K562 (cell line): ENCODE results near the gene BZW1.

Source experiments
- ARID2 ChIP-seq: fragments of 450-650 bp; IDR thresholded peaks from 2 replicates; pipeline ENCODE4 v1.6.1; 2017; ENCODE audit warnings: antibody characterized with exemption, mild to moderate bottlenecking
- CAMTA2 ChIP-seq: fragments of 250-450 bp; sonication (Bioruptor Pico); conservative IDR thresholded peaks from 2 replicates; pipeline ENCODE4 v1.5.1; 2022
- CCNT2 ChIP-seq: IDR thresholded peaks from 2 replicates; pipeline ENCODE4 v1.6.1; 2011; ENCODE audit warnings: borderline replicate concordance, low read depth, mild to moderate bottlenecking, moderate library complexity, mixed read lengths, low read length; ENCODE audit not compliant: insufficient read length; ENCODE audit errors: extremely low read depth
- CTCF ChIP-seq, 3 experiments: IDR thresholded peaks in 2 of 3; conservative IDR thresholded peaks in 1 of 3; 2 replicates each; pipeline ENCODE4 v1.5.1; 2011 to 2012; ENCODE audit warnings: low read length in 3 of 3, mild to moderate bottlenecking in 3 of 3, control low read depth in 2 of 3, improper control_type of control experiment in 1 of 3, inconsistent platforms in 1 of 3, low read depth in 1 of 3, mixed read lengths in 1 of 3, moderate library complexity in 1 of 3; ENCODE audit not compliant: insufficient read depth in 2 of 3
- EZH2 ChIP-seq: IDR thresholded peaks from 2 replicates; pipeline ENCODE4 v1.6.1; 2012; ENCODE audit warnings: low read depth, mild to moderate bottlenecking, inconsistent platforms, low read length, borderline replicate concordance
- MAZ ChIP-seq, 2 experiments: fragments of 450-650 bp in 1 of 2; sonication (generic) in 1 of 2; formaldehyde crosslinking; IDR thresholded peaks in 1 of 2; conservative IDR thresholded peaks in 1 of 2; 2 replicates each; pipeline versions ENCODE4 v1.4.0 to v1.5.0; 2020; ENCODE audit warnings: mild to moderate bottlenecking in 1 of 2, missing genetic modification reagents in 1 of 2
- MTF1 ChIP-seq: fragments of 250-450 bp; sonication (Bioruptor Pico); IDR thresholded peaks from 2 replicates; pipeline ENCODE4 v1.9.0; 2021; ENCODE audit warnings: moderate library complexity, mild to moderate bottlenecking, inconsistent platforms, borderline replicate concordance
- POLR2A ChIP-seq: fragments of 450-650 bp; conservative IDR thresholded peaks from 2 replicates; pipeline ENCODE4 v1.6.1; 2016
- SIN3A ChIP-seq, 2 experiments: fragments of 150-350 bp in 1 of 2; IDR thresholded peaks; 2 replicates each; pipeline ENCODE4 v1.6.1; 2011 to 2016; ENCODE audit warnings: borderline replicate concordance in 2 of 2, low read depth in 2 of 2, low read length in 2 of 2, mild to moderate bottlenecking in 2 of 2, moderate library complexity in 2 of 2; ENCODE audit not compliant: control insufficient read depth in 1 of 2

GRCh38 chr2:200790185-200790584 is 21.5 kb upstream of the BZW1 start:
- TF ChIP-seq ARID2 (no peak), SIN3A (IDR thresholded peaks at IDR 0.05; ENCODE audit: borderline replicate concordance in 2 of 2, control insufficient read depth in 1 of 2, low read depth in 2 of 2, low read length in 2 of 2) (no peak), MAZ (CRISPR knock-in tag; conservative IDR thresholded peaks at IDR 0.05 in 1 of 2, IDR thresholded peaks at IDR 0.05 in 1 of 2) (no peak), EZH2 (no peak), CCNT2 (no peak), POLR2A (no peak), CTCF (IDR thresholded peaks at IDR 0.05 in 2 of 3, conservative IDR thresholded peaks at IDR 0.05 in 1 of 3; ENCODE audit: insufficient read depth in 2 of 3, low read depth in 1 of 3, low read length in 3 of 3) (no peak), MTF1 (CRISPR knock-in tag) (no peak), CAMTA2 (CRISPR knock-in tag) (no peak)
